Measurements from ENCODE around the gene SAMHD1.

SAMHD1 gene

DNA sequence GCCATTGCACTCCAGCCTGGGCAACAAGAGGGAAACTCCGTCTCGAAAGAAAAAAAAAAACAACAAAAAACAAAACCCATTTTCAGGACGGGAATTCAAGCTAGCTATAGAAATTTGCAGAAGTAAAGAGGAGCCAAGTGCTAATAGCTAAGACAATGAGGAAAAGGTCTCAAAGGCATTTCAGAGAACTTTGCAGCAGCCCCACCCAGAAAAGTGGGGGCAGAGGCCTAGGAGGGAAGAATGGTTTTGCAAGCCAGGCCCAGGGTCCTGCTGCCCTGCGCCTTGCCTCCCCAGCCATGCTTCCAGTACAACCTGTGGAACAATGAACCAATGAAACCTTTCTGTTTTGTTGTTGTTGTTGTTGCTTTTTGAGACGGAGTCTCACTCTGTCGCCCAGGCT, 38.3 kb upstream of the SAMHD1 start:
- Mint-ChIP-seq H3K27ac (no peak overlapping the region), H3K9me3 (peaks cover 7% of the 10 kb centered on the region), H3K4me1 (no peaks in the 10 kb centered on the region), H3K36me3 (ENCODE audit: low read depth) (peaks cover 16% of the 10 kb centered on the region), H3K27me3 (ENCODE audit: low read depth) (peaks cover 3% of the 10 kb centered on the region), H3K4me3 (no peak overlapping the region)
- TF ChIP-seq, protein P1, sequence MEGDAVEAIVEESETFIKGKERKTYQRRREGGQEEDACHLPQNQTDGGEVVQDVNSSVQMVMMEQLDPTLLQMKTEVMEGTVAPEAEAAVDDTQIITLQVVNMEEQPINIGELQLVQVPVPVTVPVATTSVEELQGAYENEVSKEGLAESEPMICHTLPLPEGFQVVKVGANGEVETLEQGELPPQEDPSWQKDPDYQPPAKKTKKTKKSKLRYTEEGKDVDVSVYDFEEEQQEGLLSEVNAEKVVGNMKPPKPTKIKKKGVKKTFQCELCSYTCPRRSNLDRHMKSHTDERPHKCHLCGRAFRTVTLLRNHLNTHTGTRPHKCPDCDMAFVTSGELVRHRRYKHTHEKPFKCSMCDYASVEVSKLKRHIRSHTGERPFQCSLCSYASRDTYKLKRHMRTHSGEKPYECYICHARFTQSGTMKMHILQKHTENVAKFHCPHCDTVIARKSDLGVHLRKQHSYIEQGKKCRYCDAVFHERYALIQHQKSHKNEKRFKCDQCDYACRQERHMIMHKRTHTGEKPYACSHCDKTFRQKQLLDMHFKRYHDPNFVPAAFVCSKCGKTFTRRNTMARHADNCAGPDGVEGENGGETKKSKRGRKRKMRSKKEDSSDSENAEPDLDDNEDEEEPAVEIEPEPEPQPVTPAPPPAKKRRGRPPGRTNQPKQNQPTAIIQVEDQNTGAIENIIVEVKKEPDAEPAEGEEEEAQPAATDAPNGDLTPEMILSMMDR (IDR thresholded peaks at IDR 0.05; ENCODE audit: unreplicated experiment in 3 of 3): no peak

GRCh38 chr20:36988494-36988966, 37.0 kb upstream of the SAMHD1 start:
- Mint-ChIP-seq H3K36me3 (ENCODE audit: low read depth) (peaks cover 8% of the 10 kb centered on the region), H3K9me3 (peaks cover 7% of the 10 kb centered on the region), H3K4me3 (no peak overlapping the region), H3K27me3 (ENCODE audit: low read depth) (peaks cover 3% of the 10 kb centered on the region), H3K4me1 (no peaks in the 10 kb centered on the region), H3K27ac (peak overlapping the region in 2 of 3 experiments; percentile 11 to 12)
- TF ChIP-seq, protein P1 (IDR thresholded peaks at IDR 0.05; ENCODE audit: unreplicated experiment in 3 of 3): no peak

DNA sequence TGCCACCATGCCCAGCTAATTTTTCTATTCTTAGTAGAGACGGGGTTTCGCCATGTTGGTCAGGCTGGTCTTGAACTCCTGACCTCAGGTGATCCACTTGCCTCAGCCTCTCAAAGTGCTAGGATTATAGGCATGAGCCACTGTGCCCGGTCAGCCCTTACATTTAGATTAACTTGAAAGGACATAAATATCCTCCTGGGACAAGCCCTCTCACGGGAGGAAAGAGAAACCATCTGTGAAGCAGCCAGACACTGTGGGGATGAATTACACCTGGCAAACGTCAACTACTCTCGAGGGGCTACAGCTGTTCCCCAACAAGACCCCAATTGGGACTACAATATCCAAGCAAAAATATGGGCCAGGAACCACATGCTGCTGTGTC, 32.7 kb upstream of the SAMHD1 start:
- Mint-ChIP-seq H3K4me1 (no peaks in the 10 kb centered on the region), H3K27ac (no peak overlapping the region), H3K9me3 (no peaks in the 10 kb centered on the region), H3K27me3 (ENCODE audit: low read depth) (peaks cover 3% of the 10 kb centered on the region), H3K4me3 (no peak overlapping the region), H3K36me3 (ENCODE audit: low read depth) (no peaks in the 10 kb centered on the region)
- TF ChIP-seq, protein P1 (IDR thresholded peaks at IDR 0.05; ENCODE audit: unreplicated experiment in 3 of 3): no peak

DNA sequence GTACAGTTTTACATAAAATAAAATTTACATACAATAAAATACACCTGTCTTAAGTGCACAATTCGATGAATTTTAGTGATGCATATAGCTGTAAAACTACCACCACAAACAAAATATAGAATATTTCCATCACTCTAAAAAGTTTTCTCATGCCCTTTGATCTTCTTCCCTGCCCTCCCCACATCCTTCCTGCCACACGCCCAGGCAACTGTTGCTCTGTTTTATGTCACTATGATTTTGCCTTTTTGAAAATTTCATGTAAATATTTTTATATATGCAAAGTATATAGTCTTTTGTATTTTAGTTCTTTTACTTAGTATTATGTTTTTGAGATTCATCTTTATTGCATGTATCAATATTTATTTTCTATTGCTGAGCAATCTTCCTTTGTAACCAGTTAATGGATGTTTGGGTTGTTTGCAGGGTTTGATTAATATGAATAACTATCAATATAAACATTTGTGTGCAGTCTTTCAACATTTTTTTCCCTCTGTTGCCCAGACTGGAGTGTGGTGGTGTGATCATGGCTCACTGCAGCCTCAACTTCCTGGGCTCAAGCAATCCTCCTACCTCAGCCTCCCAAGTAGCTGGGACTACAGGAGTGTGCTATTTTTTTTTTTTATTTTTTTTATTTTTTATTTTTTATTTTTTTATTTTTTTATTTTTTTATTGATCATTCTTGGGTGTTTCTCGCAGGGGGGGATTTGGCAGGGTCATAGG, 23.8 kb upstream of the SAMHD1 start:
- Mint-ChIP-seq H3K9me3 (peaks cover 3% of the 10 kb centered on the region), H3K27ac (no peak overlapping the region), H3K4me3 (no peak overlapping the region), H3K4me1 (no peaks in the 10 kb centered on the region), H3K36me3 (ENCODE audit: low read depth) (no peaks in the 10 kb centered on the region), H3K27me3 (ENCODE audit: low read depth) (no peaks in the 10 kb centered on the region)
- TF ChIP-seq, protein P1 (IDR thresholded peaks at IDR 0.05; ENCODE audit: unreplicated experiment in 3 of 3): no peak

- peaks cover 9% of the 10 kb centered on the region for H3K9me3 Mint-ChIP-seq
These were observed 23.2 kb upstream of the SAMHD1 start for GRCh38 chr20:36974660-36975059.

More at GRCh38 chr20:36974660-36975059, 23.2 kb upstream of the SAMHD1 start:
- Mint-ChIP-seq H3K4me3 (no peak overlapping the region), H3K36me3 (ENCODE audit: low read depth) (no peaks in the 10 kb centered on the region), H3K4me1 (no peaks in the 10 kb centered on the region), H3K27ac (no peak overlapping the region), H3K27me3 (ENCODE audit: low read depth) (no peaks in the 10 kb centered on the region)
- TF ChIP-seq, protein P1 (IDR thresholded peaks at IDR 0.05; ENCODE audit: unreplicated experiment in 3 of 3): no peak

Measured in nephron (organoid).